Ishikawa (cell line): ENCODE data around the gene CYP8B1.

Experiments used
- CEBPB ChIP-seq: IDR thresholded peaks from 2 replicates; pipeline ENCODE4 v1.6.1; 2012
- CREB1 ChIP-seq: IDR thresholded peaks from 2 replicates; pipeline ENCODE4 v1.6.1; 2012; ENCODE audit warnings: low read depth
- EGR1 ChIP-seq: IDR thresholded peaks from 2 replicates; pipeline ENCODE4 v1.6.1; 2012
- EP300 ChIP-seq: IDR thresholded peaks from 2 replicates; pipeline ENCODE4 v1.6.1; 2012; ENCODE audit warnings: borderline replicate concordance
- FOXM1 ChIP-seq: IDR thresholded peaks from 2 replicates; pipeline ENCODE4 v1.6.1; 2012; ENCODE audit warnings: low read depth, borderline replicate concordance
- MAX ChIP-seq: IDR thresholded peaks from 2 replicates; pipeline ENCODE4 v1.6.1; 2012
- NFIC ChIP-seq: IDR thresholded peaks from 2 replicates; pipeline ENCODE4 v1.6.1; 2012
- RAD21 ChIP-seq: IDR thresholded peaks from 2 replicates; pipeline ENCODE4 v1.6.1; 2012; ENCODE audit warnings: low read depth
- REST ChIP-seq: IDR thresholded peaks from 2 replicates; pipeline ENCODE4 v1.6.1; 2012; ENCODE audit warnings: low read depth, mild to moderate bottlenecking
- TAF1 ChIP-seq: IDR thresholded peaks from 2 replicates; pipeline ENCODE4 v1.6.1; 2012; ENCODE audit warnings: low read depth, mild to moderate bottlenecking
- TCF12 ChIP-seq: IDR thresholded peaks from 2 replicates; pipeline ENCODE4 v1.6.1; 2012; ENCODE audit warnings: low read depth
- TEAD4 ChIP-seq: IDR thresholded peaks from 2 replicates; pipeline ENCODE4 v1.6.1; 2012
- USF1 ChIP-seq: IDR thresholded peaks from 2 replicates; pipeline ENCODE4 v1.6.1; 2012
- YY1 ChIP-seq: IDR thresholded peaks from 2 replicates; pipeline ENCODE4 v1.6.1; 2012; ENCODE audit warnings: low read depth
- ZBTB7A ChIP-seq: IDR thresholded peaks from 2 replicates; pipeline ENCODE4 v1.6.1; 2012; ENCODE audit warnings: low read depth

The CYP8B1 gene

GRCh38 chr3:42855219-42855546, 20.5 kb downstream of the CYP8B1 start:
- TF ChIP-seq TAF1 = no peak
- TF ChIP-seq USF1 = no peak
- no peak for TF ChIP-seq YY1
- TF ChIP-seq EP300 = no peak
- no peak for TF ChIP-seq CEBPB
- TF ChIP-seq CREB1 = no peak
- no peak for TF ChIP-seq MAX
- no peak for TF ChIP-seq EGR1
- no peak for TF ChIP-seq ZBTB7A
- no peak for TF ChIP-seq RAD21
- TF ChIP-seq TCF12 = no peak
- TF ChIP-seq NFIC = no peak
- TF ChIP-seq REST = no peak
- no peak for TF ChIP-seq FOXM1
- TF ChIP-seq TEAD4 = no peak

- no peak for TF ChIP-seq EGR1
- no peak for TF ChIP-seq EP300
- TF ChIP-seq TCF12 = no peak
- TF ChIP-seq TEAD4 = no peak
- no peak for TF ChIP-seq YY1
- TF ChIP-seq RAD21 = no peak
- no peak for TF ChIP-seq NFIC
- TF ChIP-seq ZBTB7A = no peak
- TF ChIP-seq USF1 = no peak
- TF ChIP-seq MAX = no peak
- no peak for TF ChIP-seq FOXM1
- no peak for TF ChIP-seq CEBPB
- TF ChIP-seq REST = no peak
- TF ChIP-seq TAF1 = no peak
- no peak for TF ChIP-seq CREB1
Observed at GRCh38 chr3:42853739-42854302, 21.9 kb downstream of the CYP8B1 start.

DNA sequence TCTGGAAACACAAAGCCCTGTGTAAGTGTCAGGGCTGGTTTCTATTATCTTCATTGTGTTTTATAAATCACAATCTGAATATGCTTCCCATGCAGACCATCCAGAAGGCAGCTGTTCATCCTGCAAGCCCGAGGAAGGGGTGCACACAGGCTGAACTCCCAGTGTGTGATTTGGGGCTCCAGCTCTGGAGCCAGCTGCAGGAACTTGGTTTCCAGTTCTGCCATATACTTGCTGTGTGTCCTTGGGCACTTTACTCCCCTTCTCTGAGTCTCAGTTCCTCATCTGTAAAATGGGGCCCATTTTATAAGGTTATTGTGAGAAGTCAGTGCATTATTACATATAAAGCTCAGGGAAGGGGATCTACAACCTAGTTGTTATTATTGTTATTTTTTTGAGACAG, 22.6 kb downstream of the CYP8B1 start:
- TF ChIP-seq FOXM1 (no peak), TAF1 (no peak), EGR1 (no peak), CEBPB (no peak), TCF12 (no peak), NFIC (no peak), REST (no peak), TEAD4 (no peak), YY1 (no peak), USF1 (no peak), ZBTB7A (no peak), RAD21 (no peak), MAX (no peak), CREB1 (no peak), EP300 (no peak)

GRCh38 chr3:42852441-42852840, 23.2 kb downstream of the CYP8B1 start:
- no peak for TF ChIP-seq EP300
- TF ChIP-seq RAD21 = no peak
- no peak for TF ChIP-seq FOXM1
- no peak for TF ChIP-seq ZBTB7A
- no peak for TF ChIP-seq CEBPB
- TF ChIP-seq TEAD4 = no peak
- TF ChIP-seq CREB1 = no peak
- no peak for TF ChIP-seq REST
- TF ChIP-seq NFIC = no peak
